Activated naive CD4-positive, alpha-beta T cell treated with anti-CD3 and anti-CD28 coated beads, Interleukin-2, amount 10 ng/mL, durations not matched to agents 7 days and 5 days (primary cell): Measurements from ENCODE around the gene ISLR2.

Experiments used
- CTCF ChIA-PET: fragments of 350-600 bp; sonication (Branson Sonifier 250); formaldehyde crosslinking; loops from one replicate; lab custom pipeline; 2021; ENCODE audit warnings: antibody characterized with exemption; lab: Charles Lee
- DNase-seq: peaks from one replicate; pipeline ENCODE4 v3.0.0-alpha.2; 2020
- H3K27ac Mint-ChIP-seq: one replicate; pipeline ENCODE4 v1.8.0; 2021; ENCODE audit warnings: mild to moderate bottlenecking, moderate library complexity, mixed read lengths
- H3K27me3 Mint-ChIP-seq: one replicate; pipeline ENCODE4 v1.8.0; 2021; ENCODE audit warnings: mild to moderate bottlenecking, mixed read lengths
- H3K36me3 Mint-ChIP-seq: one replicate; pipeline ENCODE4 v1.8.0; 2021; ENCODE audit warnings: mixed read lengths
- H3K4me1 Mint-ChIP-seq: one replicate; pipeline ENCODE4 v1.8.0; 2021; ENCODE audit warnings: mixed read lengths
- H3K4me3 Mint-ChIP-seq: one replicate; pipeline ENCODE4 v1.8.0; 2021; ENCODE audit warnings: mild to moderate bottlenecking, moderate library complexity, mixed read lengths
- H3K9me3 Mint-ChIP-seq: one replicate; pipeline ENCODE4 v1.8.0; 2021; ENCODE audit warnings: mixed read lengths

Gene ISLR2

GRCh38 chr15:74123658-74124057 is 6.7 kb upstream of the ISLR2 start:
- no peak for DNase-seq
- Mint-ChIP-seq H3K36me3 (no peaks in the 10 kb centered on the region), H3K4me3 (no peak overlapping the region), H3K4me1 (peaks cover 8% of the 10 kb centered on the region), H3K9me3 (no peaks in the 10 kb centered on the region), H3K27me3 (peaks cover 84% of the 10 kb centered on the region), H3K27ac (no peak overlapping the region)
- CTCF ChIA-PET, result interaction anchor here (0.8 to 2.3 kb wide), 5 partner anchors 69 to 198 kb away, joined by 3 to 10 read pairs (median 4); no protein-coding TSS in a partner anchor

GRCh38 chr15:74124196-74124595 is 6.2 kb upstream of the ISLR2 start:
- no peak for DNase-seq
- CTCF ChIA-PET, result interaction anchor here (0.8 to 2.3 kb wide), 2 partner anchors 70 to 151 kb away, joined by 3 to 10 read pairs; no protein-coding TSS in a partner anchor

GRCh38 chr15:74124759-74125158 is 5.6 kb upstream of the ISLR2 start:
- H3K27ac Mint-ChIP-seq, result no peak overlapping the region
- DNase-seq, result no peak
- H3K9me3 Mint-ChIP-seq, result no peaks in the 10 kb centered on the region
- CTCF ChIA-PET, result interaction anchor here (1.2 to 1.9 kb wide), 2 partner anchors 20 to 195 kb away, joined by 4 to 6 read pairs; no protein-coding TSS in a partner anchor
- H3K27me3 Mint-ChIP-seq, result peaks cover 94% of the 10 kb centered on the region
- no peak overlapping the region for H3K4me3 Mint-ChIP-seq
- H3K4me1 Mint-ChIP-seq, result peaks cover 11% of the 10 kb centered on the region
- no peaks in the 10 kb centered on the region for H3K36me3 Mint-ChIP-seq

More at GRCh38 chr15:74124196-74124595, 6.2 kb upstream of the ISLR2 start:
- Mint-ChIP-seq H3K27me3 (peaks cover 89% of the 10 kb centered on the region), H3K9me3 (no peaks in the 10 kb centered on the region), H3K36me3 (no peaks in the 10 kb centered on the region), H3K4me3 (no peak overlapping the region), H3K4me1 (peaks cover 11% of the 10 kb centered on the region), H3K27ac (no peak overlapping the region)

GRCh38 chr15:74127255-74127953 is 3.0 kb upstream of the ISLR2 start:
- peak; percentile 88 for DNase-seq
- Mint-ChIP-seq H3K4me3 (no peak overlapping the region), H3K4me1 (peaks cover 13% of the 10 kb centered on the region), H3K27me3 (peaks cover 94% of the 10 kb centered on the region), H3K36me3 (no peaks in the 10 kb centered on the region), H3K27ac (peak overlapping the region; percentile 65), H3K9me3 (no peaks in the 10 kb centered on the region)
- CTCF ChIA-PET, result interaction anchor here (1.2 to 2.7 kb wide), 4 partner anchors 180 to 195 kb away, joined by 4 to 11 read pairs (median 7); no protein-coding TSS in a partner anchor

DNA sequence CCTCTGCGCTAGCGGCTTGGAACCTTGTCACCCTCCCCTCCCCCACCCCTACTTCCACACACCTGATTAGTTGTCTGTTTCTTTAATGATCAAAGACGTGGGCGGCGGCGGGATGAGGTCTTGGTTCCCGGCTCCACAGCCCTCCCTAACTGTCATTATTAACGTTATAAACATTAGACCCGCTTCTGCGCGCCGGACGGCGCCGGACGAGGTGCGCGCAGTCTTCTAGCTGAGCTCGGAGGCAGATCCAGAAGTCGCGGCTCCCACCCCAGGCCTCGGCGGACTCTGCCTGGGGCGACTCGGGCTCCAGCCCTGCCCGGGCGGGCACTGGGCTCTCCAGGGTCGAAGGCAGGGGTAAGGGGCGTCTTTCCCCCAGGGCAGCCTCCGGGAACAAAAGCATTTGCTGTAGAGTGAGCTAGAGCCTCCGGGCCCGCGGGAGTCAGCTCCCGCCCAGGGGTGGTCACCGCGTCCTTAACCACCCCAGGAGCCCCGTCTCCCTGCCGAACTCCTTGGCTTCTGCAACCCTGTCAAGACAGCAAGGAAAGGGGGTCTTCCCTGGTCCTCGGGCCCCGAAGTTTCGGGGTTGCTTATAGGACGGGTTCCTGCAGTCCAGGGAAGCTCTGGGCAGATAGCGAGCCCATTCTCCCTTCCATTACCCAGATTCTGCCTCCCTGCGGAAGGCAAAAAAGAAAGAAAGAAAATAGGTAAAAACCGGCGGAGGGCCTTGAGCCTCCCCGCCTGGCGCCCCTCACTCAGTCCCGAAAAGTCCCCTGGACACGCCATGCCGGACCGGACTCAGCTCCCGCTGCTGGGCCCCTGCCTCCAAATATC is 2.2 kb upstream of the ISLR2 start:
- CTCF ChIA-PET, result interaction anchor here (1.2 to 2.7 kb wide), 4 partner anchors 176 to 194 kb away, joined by 3 to 11 read pairs (median 4); no protein-coding TSS in a partner anchor

DNA sequence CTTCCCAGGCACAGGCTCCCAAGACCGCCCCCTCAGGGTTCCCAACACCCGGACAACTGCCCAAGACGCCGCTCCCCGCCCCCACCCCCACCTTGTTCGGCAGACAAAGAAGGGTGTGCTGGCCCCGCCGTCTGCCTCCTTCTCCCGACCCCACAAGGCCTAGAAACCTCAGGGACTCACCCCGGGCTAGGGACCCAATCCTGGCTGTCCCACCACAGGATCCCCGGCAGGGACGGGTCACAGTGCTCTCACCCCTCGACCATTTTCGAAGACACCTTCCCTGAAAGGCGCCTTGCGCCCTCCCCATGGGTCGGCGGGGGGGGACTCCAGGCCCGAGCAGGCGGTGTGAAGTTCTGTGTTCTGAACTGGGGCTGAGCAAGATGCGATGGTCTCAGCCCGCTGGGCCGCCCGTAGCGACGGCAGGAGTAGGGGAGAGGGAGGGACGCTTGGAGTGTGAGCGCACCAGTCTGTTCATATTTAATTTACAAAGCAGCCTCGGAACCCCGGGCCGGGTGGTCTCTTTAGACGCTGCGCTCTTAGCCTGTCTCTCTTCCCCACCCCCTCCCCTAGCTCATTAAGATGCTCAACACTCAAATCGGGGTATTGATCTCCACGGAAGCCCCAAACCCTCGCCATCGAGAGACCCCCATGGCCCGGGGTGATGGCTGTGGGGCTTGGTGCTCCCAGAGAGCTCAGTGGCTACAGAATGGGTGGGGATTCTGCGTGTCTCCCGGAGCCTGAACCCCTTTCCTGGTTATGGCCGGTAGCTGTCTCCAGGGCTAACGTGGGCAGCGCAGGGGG is 1.4 kb upstream of the ISLR2 start:
- Mint-ChIP-seq H3K27ac (no peak overlapping the region), H3K4me1 (peaks cover 12% of the 10 kb centered on the region), H3K27me3 (peaks cover 96% of the 10 kb centered on the region), H3K4me3 (no peak overlapping the region), H3K9me3 (no peaks in the 10 kb centered on the region), H3K36me3 (no peaks in the 10 kb centered on the region)
- no peak for DNase-seq
- CTCF ChIA-PET, result interaction anchor here (1.1 to 2.7 kb wide), 5 partner anchors 156 to 193 kb away, joined by 3 to 11 read pairs (median 4); no protein-coding TSS in a partner anchor

More for the DNA sequence above, 2.2 kb upstream of the ISLR2 start:
- Mint-ChIP-seq H3K4me3 (peak overlapping the region; percentile 35), H3K27me3 (peaks cover 94% of the 10 kb centered on the region), H3K4me1 (peaks cover 12% of the 10 kb centered on the region), H3K36me3 (no peaks in the 10 kb centered on the region), H3K9me3 (no peaks in the 10 kb centered on the region), H3K27ac (no peak overlapping the region)
- DNase-seq, result no peak

DNA sequence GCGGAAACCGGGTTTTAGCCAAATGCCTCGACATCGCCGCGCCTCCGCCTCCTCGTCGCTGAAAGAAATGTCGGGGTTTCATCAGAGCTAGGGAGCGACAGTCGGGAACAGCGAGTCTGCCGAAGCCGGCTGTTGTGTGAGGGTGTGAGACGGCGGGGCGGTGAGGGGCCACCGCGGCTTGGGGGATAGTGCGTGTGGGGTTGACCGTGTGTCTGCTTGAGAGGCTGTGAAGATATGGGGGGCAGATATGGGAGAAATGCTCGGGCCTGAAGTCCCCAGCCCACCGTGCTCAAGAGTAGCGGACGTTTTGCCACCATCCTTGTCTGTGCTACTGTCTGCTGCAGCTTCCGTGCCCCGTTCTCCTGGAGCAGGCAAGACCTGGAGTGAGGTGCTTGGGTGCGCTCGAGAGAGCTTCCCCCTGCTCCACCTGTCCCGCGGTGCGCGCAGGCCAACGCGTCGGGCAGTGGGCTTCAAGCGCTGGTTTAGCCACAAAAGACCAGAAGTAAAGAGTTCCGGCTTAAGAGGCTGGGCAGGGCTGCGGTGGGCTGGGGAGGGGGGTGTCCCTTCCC is 716 bp upstream of the ISLR2 start:
- DNase-seq, result no peak
- CTCF ChIA-PET, result interaction anchor here (1.1 to 1.6 kb wide), 2 partner anchors 157 to 174 kb away, joined by 3 read pairs; no protein-coding TSS in a partner anchor
- peak overlapping the region; percentile 13 for H3K27ac Mint-ChIP-seq
- peaks cover 97% of the 10 kb centered on the region for H3K27me3 Mint-ChIP-seq
- peaks cover 14% of the 10 kb centered on the region for H3K4me1 Mint-ChIP-seq
- H3K9me3 Mint-ChIP-seq, result no peaks in the 10 kb centered on the region
- H3K4me3 Mint-ChIP-seq, result peak overlapping the region; percentile 2
- no peaks in the 10 kb centered on the region for H3K36me3 Mint-ChIP-seq

GRCh38 chr15:74130849-74131627 is 652 bp downstream of the ISLR2 start:
- CTCF ChIA-PET, result interaction anchor here (1.1 kb wide), 1 partner anchor 158 kb away, joined by 4 read pairs; no protein-coding TSS in a partner anchor
- Mint-ChIP-seq H3K36me3 (peaks cover 4% of the 10 kb centered on the region), H3K4me1 (peaks cover 20% of the 10 kb centered on the region), H3K27ac (peak overlapping the region; percentile 78), H3K27me3 (peaks cover 99% of the 10 kb centered on the region), H3K4me3 (no peak overlapping the region), H3K9me3 (no peaks in the 10 kb centered on the region)
- no peak for DNase-seq

DNA sequence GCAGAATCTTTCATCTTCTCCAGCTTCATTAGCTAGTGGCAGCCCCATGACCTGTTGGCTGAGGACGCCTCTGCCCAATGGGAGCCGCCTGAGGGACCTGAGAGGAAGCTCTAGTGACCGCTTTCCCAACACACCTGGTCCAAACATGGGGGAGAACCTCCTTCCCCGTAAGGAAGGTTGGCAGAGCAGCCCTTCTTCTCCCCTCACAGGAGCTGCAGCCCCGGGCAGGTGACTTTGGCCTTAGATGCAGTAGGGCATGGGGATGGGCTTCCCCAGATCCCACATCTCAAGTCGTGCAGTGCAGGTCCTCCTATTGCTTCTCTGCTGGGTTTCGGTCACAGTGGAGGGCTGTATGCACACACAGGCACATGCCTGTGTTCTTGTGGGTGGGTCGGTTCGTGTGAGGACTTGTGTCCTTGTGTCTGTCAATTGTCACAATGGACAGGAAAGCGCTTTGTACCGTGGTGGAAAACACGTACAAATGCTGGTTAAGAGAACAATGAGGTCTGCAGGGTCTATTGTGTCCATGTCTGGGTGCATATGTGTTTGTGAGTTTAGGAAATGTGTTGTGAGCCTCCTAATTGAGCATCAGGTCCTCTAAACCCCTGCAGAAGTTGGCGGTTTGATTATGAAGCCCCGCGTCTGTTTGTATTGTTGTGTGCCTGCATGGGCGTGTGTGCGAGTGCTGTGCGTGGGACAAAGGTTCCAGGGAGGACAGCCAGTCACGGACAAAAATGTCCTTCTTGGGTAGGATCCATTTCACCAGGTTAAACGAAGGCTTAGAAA is 1.4 kb downstream of the ISLR2 start:
- peak overlapping the region; percentile 78 for H3K27ac Mint-ChIP-seq
- peak overlapping the region; percentile 36 for H3K4me3 Mint-ChIP-seq
- H3K4me1 Mint-ChIP-seq, result peaks cover 26% of the 10 kb centered on the region
- peaks cover 100% of the 10 kb centered on the region for H3K27me3 Mint-ChIP-seq
- DNase-seq, result no peak
- no peaks in the 10 kb centered on the region for H3K9me3 Mint-ChIP-seq
- CTCF ChIA-PET, result interaction anchor here (1.1 kb wide), 1 partner anchor 159 kb away, joined by 4 read pairs; no protein-coding TSS in a partner anchor
- peaks cover 4% of the 10 kb centered on the region for H3K36me3 Mint-ChIP-seq

DNA sequence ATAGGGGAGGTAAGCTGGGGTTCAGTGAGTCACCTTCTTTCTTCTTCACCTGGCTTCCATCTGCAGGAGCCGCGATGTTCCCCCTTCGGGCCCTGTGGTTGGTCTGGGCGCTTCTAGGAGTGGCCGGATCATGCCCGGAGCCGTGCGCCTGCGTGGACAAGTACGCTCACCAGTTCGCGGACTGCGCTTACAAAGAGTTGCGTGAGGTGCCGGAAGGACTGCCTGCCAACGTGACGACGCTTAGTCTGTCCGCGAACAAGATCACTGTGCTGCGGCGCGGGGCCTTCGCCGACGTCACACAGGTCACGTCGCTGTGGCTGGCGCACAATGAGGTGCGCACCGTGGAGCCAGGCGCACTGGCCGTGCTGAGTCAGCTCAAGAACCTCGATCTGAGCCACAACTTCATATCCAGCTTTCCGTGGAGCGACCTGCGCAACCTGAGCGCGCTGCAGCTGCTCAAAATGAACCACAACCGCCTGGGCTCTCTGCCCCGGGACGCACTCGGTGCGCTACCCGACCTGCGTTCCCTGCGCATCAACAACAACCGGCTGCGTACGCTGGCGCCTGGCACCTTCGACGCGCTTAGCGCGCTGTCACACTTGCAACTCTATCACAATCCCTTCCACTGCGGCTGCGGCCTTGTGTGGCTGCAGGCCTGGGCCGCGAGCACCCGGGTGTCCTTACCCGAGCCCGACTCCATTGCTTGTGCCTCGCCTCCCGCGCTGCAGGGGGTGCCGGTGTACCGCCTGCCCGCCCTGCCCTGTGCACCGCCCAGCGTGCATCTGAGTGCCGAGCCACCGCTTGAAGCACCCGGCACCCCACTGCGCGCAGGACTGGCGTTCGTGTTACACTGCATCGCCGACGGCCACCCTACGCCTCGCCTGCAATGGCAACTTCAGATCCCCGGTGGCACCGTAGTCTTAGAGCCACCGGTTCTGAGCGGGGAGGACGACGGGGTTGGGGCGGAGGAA is 2.6 kb downstream of the ISLR2 start:
- Mint-ChIP-seq H3K4me1 (peaks cover 29% of the 10 kb centered on the region), H3K27me3 (peaks cover 100% of the 10 kb centered on the region), H3K4me3 (no peak overlapping the region), H3K27ac (peak overlapping the region; percentile 78), H3K36me3 (peaks cover 4% of the 10 kb centered on the region), H3K9me3 (no peaks in the 10 kb centered on the region)
- DNase-seq, result no peak
- CTCF ChIA-PET, result no interaction called here

DNA sequence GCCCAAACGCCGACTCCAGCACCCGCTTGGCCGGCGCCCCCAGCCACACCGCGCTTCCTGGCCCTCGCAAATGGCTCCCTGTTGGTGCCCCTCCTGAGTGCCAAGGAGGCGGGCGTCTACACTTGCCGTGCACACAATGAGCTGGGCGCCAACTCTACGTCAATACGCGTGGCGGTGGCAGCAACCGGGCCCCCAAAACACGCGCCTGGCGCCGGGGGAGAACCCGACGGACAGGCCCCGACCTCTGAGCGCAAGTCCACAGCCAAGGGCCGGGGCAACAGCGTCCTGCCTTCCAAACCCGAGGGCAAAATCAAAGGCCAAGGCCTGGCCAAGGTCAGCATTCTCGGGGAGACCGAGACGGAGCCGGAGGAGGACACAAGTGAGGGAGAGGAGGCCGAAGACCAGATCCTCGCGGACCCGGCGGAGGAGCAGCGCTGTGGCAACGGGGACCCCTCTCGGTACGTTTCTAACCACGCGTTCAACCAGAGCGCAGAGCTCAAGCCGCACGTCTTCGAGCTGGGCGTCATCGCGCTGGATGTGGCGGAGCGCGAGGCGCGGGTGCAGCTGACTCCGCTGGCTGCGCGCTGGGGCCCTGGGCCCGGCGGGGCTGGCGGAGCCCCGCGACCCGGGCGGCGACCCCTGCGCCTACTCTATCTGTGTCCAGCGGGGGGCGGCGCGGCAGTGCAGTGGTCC is 3.5 kb downstream of the ISLR2 start:
- H3K4me1 Mint-ChIP-seq, result peaks cover 28% of the 10 kb centered on the region
- no peak overlapping the region for H3K4me3 Mint-ChIP-seq
- H3K27me3 Mint-ChIP-seq, result peaks cover 100% of the 10 kb centered on the region
- no peaks in the 10 kb centered on the region for H3K9me3 Mint-ChIP-seq
- peak overlapping the region; percentile 60 for H3K27ac Mint-ChIP-seq
- no peak for DNase-seq
- H3K36me3 Mint-ChIP-seq, result peaks cover 4% of the 10 kb centered on the region
- CTCF ChIA-PET, result interaction anchor here (0.8 to 1.2 kb wide), 3 partner anchors 128 to 162 kb away, joined by 3 to 4 read pairs (median 4); no protein-coding TSS in a partner anchor
